ENCODE results near the gene NUP153. TPM values are rescaled to one million over a fixed set of nuclear protein-coding genes. Genes with fewer than 3 reads are reported as not detected.
"Not testable (repeated sequence)": the region's sequence is repeated elsewhere in the genome, so short reads cannot be mapped to it uniquely, and the experiment has no call there.

NUP153 gene
- total RNA-seq = 37.7 TPM

DNA sequence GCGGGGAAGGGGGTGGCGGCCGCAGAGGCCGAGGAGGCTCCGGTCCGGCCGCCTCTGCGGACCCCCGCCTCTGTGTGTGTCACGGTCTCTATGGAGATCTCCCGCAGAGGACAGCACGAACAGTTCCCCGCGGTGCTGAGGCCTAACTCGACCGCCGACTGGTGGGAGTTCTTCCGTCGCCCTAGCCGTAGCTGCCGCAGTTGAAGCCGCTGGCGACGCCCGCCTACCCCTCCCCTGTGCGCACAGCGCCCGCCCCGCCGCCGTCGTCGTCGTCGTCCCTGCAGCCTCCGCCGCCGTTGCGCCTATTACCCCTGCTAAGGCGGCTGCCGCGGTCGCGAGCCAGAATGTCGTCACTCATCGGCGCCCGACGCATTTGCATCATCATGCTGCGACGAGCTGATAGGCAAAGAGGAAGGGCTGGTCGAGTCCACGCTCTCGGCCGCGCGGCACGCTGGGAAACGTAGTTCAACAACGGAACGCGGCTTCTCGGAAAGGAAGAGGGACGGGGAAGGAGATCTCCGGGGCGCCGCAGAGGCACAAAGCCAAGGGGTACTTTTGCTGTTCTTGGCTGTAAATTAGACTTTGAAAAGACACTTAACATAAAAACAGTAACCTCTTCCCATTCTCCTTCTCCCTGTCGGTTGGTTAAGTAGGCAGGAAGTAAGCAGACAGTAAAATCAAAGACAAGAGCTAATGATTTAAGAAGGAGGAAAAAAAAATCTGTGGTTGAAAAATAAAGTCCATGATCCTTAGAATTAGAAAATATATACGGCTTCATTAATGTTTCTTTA is at the start of gene NUP153:
TSS of gene NUP153 (minus strand) at position 346 of the 791 bp plus-strand sequence. CDS start 538 bp downstream, outside the sequence.
- DNase-seq = peak; percentile 98

DNA sequence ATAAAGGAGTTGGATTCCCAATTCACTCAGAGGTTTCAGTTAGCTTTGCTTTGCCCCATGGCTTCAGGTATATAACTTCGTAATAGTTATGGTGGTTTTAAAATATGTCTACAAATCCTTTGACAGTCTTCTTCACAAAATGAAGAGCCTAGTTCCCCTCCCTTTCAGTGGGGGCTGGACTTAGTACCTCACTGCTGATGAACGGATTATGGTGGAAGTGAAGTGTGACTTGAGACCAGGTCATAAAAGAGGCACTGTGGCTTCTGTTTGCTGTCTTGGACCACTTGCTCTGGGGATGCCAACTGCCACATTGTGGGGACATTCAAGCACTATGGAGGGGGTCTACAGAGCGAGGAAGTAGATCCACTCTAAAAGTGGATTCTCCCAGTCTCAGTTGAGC is 47.5 kb upstream of the NUP153 start:
- DNase-seq = no peak

DNA sequence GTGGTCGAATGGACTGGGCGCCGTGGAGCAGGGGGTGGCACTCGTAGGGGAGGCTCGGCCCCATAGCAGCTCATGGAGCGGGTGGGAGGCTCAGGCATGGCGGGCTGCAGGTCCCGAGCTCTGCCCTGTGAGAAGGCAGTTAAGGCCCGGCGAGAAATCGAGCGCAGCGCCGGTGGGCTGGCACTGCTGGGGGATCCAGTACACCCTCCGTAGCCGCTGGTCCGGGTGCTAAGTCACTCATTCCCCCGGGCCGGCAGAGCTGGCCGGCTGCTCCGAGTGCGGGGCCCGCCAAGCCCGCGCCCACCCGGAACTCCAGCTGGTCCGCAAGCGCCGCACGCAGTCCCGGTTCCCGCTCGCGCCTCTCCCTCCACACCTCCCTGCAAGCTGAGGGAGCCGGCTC is 38.6 kb upstream of the NUP153 start:
- not testable (repeated sequence) for DNase-seq

DNA sequence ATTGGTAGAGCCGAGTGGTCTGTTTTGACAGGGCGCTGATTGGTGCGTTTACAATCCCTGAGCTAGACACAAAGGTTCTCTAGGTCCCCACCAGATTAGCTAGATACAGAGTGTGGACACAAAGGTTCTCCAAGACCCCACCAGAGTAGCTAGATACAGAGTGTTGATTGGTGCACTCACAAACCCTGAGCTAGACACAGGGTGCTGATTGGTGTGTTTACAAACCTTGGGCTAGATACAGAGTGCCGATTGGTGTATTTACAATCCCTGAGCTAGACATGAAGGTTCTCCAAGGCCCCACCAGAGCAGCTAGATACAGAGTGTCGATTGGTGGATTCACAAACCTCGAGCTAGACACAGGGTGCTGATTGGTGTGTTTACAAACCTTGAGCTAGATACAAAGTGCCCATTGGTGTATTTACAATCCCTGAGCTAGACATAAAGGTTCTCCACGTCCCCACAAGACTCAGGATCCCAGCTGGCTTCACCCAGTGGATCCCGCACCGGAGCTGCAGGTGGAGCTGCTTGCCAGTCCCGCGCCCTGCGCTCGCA is 38.1 kb upstream of the NUP153 start:
- not testable (repeated sequence) for DNase-seq

DNA sequence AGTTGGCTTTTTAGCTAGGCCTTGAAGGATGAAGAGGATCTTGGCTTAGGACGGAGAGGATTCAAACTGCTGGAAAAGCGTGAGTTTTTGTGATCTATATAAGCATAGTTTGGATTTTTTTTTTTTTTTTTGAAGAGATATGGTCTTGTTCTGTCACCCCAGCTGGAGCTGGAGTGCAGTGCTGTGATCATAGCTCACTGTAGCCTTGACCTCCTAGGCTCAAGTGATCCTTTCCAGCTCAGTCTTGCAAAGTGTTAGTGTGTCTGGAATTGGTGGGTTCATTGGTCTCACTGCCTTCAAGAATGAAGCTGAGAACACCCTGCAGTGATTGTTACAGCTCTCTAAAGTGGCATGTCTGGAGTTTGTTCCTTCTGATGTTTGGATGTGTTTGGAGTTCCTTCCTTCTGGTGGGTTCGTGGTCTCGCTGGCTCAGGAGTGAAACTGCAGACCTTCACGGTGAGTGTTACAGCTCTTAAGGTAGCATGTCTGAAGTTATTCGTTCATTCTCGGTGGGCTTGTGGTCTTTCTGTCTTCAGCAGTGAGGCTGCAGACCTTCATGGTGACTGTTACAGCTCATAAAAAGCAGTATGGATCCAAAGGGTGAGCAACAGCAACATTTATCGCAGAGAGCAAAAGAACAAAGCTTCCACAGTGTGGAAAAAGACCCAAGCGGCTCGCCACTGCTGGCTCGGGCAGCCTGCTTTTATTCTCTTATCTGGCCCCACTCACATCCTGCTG is 37.5 kb upstream of the NUP153 start:
- no peak for DNase-seq

DNA sequence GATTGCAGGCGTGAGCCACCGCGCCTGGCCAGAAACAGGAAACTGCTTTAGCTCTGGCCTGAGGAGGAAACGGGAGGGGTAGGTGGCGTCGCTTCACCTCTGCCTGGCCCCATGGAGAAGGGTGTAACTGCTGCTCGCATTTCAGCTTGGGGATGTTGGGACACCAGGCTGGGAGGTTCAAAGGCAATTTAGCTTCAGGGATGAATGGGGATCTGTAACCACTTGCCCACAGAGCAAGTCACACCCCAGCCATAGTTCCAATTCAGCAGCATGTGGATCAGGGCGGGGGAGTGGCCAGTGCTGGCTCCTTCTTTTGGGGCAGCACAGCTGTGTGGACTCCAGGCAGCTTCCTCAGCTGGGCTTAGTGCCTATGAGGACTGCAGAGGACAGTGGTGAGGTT is 34.8 kb upstream of the NUP153 start:
- no peak for DNase-seq

DNA sequence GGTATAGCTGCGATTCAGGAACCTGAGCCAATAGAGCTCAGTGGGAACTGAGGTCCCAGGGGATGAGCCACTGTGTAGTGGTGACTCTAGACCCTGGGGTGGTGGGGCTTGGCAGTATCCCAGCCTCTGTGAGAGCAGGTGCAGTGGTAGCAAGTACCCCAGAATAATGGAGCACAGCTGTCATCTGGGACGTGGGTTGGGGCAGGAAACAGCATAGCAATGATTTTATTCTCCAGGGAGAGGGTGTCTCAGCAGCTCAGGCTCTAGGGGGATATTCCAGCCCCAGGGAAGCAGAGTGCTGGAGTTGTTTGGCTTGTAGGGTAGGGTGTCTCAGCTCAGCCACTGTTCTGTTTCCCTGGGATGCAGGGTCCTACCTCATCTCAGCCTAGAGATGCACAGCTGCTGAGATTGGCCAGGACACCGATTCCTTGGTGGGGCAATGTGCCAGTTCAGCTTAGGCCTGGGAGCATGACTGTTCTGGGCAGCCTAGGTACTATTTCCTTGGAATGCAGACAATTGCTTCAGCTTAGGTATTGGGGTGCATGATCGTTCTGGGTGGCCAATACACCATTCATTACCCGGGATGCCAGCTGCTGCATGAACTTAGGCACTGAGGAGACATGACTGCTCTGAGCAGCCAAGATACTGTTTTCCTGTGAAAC is 34.0 kb upstream of the NUP153 start:
- DNase-seq = no peak

DNA sequence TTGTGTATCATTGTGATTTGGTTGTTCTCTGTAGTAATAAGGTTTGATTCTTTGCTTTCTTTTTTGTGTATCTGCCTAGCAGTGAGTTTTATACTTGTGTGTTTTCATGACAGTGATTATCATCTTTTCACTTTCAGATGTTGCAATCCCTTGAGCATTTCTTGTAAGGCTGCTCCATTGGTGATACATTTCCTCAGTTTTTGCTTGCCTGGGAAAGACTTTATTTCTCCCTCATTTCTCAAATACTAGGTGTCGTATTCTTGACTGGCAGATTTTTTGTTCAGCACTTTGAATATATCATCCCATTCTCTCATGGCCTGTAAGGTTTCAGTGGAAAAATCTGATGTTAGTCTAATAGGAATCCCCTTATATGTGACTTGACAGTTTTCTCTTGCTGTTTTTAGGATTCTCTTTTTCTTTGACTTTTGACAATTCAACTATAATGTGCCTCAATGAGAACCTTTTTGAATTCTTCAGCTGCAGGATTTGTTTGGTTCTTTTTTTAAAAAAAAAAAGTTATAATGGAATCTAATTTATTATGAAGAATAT is 31.1 kb upstream of the NUP153 start:
- DNase-seq = no peak

DNA sequence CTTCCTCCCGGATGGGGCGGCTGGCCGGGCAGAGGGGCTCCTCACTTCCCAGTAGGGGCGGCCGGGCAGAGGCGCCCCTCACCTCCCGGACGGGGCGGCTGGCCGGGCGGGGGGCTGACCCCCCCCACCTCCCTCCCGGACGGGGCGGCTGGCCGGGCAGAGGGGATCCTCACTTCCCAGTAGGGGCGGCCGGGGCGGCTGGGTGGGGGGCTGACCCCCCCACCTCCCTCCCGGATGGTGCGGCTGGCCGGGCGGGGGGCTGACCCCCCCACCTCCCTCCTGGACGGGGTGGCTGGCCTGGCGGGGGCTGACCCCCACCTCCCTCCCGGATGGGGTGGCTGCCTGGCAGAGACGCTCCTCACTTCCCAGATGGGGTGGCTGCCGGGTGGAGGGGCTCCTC is 28.6 kb upstream of the NUP153 start:
- not testable (repeated sequence) for DNase-seq

DNA sequence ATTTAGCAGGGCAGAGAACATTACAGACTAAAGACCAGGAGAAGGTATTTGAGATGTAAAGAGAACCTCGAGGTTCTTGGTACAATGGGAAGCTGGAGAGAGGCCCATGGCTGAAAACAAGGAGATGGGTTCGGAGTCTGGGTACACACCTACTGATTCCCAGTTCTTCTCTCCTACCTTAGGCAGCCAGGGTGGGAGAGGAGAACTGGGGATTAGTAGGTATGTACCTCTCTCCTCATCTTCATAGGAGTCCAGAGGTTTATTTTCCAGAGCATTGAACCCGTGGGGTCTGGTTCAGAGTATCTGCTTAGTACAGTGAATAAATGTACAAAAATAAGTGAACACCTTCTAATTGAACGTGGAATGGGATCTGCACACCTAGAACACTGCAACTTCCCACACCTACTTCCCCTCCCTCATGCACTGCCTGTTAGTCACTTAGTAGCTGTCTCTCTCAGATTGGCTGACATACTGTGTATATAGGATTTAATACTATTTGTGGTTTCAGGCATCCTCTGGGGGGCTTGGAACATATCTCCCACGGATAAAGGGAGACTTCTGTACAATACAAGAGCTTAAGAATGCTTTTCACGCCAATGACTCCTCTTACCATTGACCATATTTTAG is 23.5 kb upstream of the NUP153 start:
- DNase-seq = no peak

DNA sequence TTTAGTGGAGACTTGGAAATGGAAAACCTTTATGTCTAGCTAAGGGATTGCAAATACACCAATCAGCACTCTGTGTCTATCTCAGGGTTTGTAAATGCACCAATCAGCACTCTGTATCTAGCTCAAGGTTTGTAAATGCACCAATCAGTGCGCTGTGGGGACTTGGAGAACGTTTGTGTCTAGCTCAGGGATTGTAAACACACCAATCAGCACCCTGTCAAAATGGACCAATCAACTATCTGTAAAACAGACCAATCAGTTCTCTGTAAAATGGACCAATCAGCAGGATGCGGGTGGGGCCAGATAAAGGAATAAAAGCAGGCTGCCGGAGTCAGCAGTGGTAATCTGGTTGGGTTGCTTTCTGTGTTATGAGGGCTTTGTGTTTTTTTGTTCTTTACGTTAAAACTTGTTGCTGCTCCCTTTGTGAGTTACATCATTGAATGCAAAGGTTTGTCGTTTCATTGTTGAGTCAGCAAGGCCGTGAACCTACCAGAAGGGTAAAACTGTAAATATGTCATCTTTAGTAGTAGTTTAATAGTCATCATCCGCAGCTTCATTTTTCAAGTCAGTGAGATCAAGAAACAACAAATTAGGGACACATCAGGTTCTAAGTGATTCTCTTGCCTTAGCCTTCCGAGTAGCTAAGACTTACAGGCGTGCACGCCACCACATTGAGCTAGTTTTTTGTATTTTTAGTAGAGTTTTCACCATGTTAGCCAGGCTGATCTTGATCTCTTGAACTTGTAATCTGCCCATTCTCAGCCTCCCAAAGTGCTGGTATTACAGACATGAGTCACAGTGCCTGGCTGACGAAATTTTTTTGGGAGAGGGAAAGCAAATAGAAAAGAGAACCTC is 22.7 kb upstream of the NUP153 start:
- no peak for DNase-seq

DNA sequence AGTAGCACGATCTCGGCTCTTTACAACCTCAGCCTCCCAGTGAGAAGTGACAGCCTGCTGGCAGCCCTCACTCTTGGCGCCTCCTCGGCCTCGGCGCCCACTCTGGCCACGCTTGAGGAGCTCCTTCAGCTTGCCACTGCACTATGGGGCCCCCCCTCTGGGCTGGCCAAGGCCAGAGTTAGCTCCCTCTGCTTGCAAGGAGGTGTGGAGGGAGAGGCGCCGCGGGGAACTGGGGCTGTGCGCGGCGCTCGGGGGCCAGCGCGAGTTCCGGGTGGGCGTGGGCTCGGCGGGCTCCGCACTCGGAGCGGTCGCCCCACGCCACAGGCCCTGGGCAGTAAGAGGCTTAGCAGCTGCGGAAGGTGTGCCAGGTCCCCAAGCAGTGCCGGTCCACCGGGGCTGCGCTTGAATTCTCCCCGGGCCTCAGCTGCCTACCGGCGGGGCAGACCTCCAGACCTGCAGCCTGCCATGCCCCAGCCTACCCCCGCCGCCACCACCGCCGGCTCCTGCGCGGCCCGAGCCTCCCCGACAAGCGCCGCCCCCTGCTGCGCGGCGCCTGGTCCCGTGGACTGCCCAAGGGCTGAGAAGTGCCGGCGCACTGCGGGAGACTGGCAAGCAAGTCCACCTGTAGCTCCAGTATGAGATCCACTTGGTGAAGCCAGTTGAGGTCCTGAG is 22.0 kb upstream of the NUP153 start:
- no peak for DNase-seq

DNA sequence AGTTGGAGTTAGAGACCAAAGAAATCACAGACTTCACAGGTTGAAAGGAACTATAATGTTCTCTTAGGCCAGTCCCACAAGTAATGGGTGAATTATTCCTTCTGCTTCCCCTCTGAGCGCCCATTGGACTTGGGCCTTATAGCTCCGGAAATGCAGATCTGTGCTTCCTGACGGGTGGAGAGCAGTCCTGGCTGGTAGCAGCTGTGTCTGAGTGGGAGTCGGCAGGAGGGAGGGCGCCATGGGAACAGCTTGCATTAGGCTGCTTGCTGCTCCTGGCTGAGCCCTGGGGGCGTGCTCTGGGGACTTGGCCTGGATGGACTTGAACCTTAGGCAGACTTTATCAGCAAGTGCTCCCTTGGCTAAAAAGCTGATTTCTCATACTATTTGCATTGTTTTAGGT is 18.4 kb upstream of the NUP153 start:
- DNase-seq = peak; percentile 17

DNA sequence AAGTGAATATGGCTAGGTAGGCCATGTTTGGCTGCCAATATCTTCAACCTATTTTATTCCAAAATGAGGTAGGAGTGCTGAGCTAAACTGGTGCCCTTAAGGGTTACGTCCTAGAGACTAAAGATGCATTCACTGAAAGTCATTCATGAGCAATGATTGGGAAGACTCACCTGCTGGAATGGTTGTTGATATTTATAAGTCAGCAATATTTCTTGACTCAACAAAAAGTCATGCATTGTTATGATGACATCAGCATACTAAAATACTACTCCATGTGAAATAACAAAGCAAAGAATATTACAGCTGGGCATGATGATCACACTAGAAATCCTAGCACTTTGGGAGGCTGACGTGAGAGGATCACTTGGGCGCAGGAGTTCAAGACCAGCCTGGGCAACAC is 17.6 kb upstream of the NUP153 start:
- no peak for DNase-seq

DNA sequence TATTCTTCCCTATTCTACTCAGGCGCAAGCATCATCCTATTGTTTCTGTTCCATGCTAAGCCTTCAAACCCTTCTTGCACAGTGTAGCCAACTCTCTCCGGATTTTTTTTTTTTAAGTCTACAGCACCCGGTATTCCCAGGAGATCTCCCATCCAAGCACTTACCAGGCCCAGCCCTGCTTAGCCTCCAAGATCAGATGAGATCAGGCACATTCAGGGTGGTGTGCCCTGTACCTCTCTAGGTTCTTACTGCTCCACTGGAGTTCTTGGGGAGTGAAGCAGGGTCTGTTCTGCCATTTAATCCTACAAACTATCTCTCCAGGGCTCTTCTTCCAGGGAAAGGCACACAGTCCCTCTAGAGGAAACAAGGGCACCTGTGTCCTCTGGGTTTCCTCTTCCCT is 14.9 kb upstream of the NUP153 start:
- DNase-seq = no peak

DNA sequence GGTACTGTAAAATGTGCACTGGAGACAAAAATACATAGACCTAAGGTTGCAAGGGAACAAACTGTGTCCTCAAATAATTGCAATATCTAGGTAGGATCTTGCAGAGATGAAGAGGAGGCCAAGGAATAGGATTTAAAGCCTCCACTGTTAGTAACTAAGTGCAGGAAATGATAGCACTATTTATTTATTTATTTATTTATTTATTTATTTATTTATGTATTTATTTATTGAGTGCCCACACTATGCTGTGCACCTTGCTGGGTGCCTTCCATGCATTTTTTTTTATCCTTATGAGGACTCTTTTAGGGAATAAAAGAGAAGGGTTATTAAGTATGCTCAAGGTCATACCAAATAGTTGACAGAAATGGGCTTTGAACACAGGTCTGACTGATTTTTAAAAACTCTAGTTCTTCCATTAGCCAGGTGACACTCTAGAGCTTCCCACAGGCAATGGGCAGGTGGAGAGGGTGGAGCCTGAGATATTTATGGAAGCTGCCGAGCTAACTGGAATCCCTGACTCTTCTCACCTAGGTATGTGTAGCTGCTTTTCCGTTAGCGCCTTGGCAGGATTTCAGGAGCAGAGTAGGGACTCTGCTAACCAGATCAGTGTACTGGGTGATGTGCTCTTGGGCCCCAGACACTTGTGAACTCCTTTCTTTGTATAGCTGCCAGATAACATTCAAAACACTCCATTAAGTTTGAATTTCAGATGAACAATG is 12.8 kb upstream of the NUP153 start:
- no peak for DNase-seq

DNA sequence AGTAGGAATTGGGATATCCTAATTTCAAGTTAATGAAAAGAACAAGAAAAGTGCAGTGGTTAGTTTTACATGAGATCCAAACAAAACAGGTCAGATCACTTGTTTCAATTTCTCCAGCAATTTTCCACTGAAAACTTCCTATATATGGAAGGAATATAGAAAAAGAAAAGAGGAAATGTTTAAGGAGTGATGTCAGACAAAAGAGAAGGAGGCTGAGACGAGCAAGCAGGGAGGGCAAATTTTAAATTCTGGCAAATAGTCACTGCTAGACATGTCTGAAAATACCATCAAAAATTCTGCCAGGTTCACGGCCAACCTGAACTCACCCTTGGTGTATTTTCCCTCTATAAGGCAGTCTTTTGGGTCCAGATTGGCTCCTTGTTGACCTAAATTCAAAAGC is 9.5 kb upstream of the NUP153 start:
- no peak for DNase-seq

DNA sequence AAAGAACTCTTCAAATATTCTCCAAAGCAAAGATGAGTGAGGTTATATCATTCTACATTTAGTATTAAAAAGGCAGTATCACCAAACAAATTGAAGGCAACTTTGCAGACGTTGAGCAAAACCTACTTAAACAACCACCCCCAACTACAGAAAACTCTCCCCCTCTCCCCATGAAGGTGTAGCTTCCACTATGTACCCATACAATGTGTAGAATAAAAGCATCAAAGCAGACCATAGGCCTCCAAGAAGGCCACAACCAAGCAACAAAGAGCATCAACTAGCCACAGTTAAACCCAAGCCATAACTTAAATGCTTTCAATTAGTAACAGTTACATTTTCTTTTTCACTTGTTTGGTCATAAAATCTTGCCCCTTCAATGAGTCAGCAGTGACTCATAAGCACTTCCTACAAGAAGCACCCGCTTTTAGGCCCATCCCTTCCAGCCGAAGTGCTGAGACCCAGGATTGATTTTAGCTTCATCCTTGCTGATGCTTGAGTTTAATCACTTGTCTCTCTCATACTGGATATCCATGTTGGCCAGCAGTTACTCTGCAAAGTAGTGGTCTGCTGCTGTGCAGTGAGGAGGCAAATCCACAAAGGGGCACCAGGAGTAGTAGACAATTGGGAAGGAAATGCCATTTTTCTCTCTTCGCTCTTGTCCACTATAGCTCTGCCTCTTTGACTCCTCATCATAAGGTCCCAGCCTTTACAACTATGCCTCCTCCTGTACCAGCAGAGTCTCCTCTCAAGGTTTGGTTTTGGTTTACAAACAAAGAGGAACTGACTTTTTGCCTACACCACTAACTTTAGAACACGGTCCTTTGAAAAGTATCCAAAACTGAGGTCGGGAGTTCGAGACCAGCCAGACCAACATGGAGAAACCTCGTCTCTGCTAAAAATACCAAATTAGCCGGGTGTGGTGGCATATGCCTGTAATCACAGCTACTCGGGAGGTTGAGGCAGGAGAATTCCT is 8.4 kb upstream of the NUP153 start:
- DNase-seq = no peak

DNA sequence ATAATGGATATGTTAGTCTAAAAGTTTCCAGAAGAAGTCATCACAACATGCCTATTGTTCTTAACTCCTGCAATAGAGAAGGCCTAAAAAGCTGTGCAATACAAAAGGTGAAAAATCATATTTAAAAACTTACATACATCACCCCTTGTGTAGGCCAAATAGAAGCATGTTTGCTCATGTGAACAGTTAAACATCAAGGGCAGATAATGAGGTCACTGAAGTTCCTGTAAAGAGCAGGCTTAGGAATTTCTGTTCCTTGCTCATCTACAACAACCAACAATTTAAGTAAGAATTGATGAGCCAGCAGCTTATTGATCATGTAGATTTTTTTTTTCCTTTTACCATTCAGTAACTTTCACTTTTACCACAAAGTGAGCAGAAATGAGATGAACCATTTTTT is 7.5 kb upstream of the NUP153 start:
- DNase-seq = no peak

All from skin of body (tissue), 2 donors.